GM21390 (cell line): ENCODE results near the gene RNPS1.
"Not testable (repeated sequence)": the region's sequence is repeated elsewhere in the genome, so short reads cannot be mapped to it uniquely, and the experiment has no call there.

Experiments used
- ATAC-seq: cut with Tn5 transposase; IDR thresholded peaks from one replicate; pipeline ENCODE4 v1.9.1; 2021; ENCODE audit not compliant: unreplicated experiment

Gene RNPS1

DNA sequence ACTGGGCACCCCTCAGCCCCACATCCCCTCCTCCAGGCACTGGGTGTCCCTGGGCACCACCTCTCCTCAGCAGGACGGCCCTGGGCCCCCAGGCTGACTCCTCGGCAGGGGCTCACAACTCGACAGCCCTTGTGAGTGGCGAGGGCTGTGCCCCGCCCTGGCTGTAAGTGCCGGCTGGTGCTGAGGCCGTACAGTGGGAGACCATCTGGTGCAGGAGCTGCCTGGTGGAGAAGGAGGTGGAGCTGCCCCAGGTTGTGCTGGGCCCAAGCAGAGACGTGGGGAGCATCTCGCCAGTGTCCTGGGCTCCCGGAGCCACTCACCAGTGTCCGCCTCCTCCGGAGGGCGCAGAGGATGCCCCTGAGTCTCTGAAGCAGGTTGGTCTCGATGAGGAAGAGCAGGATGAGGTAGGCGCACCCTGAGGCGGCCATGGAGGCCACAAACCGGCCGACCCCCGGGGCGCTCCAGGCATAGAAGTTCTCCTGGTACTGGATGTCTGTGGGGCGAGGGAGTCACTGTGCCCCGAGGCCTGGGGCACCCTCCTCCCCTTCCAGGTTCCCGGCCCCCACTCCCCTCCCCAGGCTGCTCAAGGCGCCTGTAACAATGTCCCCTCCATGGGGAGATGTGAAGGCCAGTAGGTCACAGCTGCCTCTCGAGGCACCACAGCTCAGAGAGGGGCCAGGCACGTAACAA, 15.1 kb upstream of the RNPS1 start:
- ATAC-seq, result no peak

DNA sequence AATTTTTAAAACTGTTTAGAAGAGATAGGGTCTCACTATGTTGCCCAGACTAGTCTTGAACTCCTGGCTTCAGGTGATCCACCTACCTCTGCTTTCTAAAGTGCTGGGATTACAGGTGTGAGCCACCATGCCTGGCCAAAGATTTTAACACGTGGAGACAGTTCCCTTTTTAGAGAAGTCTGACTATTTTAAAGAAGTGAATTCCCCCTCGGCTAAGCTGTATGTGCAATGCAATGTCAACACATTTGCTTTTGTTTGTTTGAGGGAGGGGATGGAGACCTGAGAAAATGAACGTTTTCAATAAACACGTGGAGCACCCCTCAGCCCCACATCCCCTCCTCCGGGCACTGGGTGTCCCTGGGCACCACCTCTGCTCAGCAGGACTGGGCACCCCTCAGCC, 14.3 kb upstream of the RNPS1 start:
- no peak for ATAC-seq

DNA sequence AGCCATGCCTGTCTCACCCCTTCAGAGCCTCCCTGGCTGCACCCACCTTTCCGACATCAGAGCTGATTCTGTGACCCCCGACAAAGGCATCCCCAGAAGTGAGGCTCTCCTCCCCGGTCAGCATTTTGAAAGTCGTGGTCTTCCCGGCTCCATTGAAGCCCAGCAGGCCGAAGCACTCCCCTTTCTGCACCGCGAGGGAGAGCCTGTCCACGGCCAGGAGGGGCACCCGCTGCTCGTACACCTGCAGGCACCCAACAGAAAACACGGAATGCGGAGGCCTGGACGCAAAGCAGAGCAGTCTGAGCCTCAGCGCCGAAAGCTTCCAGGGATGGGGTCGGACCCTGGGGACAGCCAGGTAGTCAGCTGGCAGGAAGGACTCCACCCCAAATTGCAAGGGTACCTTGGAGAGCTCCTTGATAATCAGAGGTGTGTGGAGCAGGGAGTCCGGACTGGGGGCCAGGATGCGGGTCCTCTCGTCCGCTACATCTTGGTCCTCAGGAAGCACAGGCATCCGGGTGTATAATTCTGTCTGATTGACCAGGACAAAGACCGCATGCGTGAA, 13.1 kb upstream of the RNPS1 start:
- no peak for ATAC-seq

DNA sequence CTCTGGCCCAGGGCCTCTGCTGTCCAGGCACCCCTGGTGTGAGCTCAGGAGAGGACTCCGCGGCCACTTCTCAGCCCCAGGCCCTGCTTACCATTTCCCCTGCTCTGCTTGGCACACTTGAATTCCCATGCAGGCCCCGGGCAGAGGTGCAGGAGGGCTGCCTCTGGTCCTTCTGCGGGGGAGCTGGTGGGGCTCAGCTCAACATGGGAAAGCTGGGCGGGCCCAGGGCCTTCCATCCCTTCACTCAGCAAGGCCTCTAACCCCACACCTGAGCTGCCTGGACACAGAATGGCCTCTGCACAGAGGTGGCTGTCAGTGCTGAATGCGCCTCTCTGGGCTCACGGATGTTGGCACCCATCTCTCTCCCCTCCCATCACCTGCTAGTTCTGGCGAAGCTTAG, 12.5 kb upstream of the RNPS1 start:
- ATAC-seq, result no peak

- no peak for ATAC-seq
These were observed 11.3 kb upstream of the RNPS1 start for GRCh38 chr16:2278956-2279800.

DNA sequence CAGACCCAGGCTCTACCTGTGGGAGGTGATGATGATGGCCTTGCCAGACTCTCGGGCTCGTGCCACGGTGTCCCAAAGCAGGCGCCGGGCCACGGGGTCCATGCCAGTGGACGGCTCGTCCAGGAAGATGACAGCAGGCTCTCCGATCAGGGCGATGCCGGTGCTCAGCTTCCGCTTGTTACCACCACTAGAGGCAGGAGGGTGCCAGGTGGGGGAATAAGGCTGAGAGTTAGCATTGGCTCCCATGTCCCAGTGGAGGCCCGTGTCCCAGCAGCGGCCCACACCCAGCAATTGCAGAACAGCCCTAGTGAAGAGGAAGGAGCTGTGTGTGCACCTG, 10.3 kb upstream of the RNPS1 start:
- no peak for ATAC-seq

- no peak for ATAC-seq
These were observed 9.7 kb upstream of the RNPS1 start for GRCh38 chr16:2277466-2278271.

- ATAC-seq, result no peak
These were observed 8.7 kb upstream of the RNPS1 start for GRCh38 chr16:2276368-2277195.

DNA sequence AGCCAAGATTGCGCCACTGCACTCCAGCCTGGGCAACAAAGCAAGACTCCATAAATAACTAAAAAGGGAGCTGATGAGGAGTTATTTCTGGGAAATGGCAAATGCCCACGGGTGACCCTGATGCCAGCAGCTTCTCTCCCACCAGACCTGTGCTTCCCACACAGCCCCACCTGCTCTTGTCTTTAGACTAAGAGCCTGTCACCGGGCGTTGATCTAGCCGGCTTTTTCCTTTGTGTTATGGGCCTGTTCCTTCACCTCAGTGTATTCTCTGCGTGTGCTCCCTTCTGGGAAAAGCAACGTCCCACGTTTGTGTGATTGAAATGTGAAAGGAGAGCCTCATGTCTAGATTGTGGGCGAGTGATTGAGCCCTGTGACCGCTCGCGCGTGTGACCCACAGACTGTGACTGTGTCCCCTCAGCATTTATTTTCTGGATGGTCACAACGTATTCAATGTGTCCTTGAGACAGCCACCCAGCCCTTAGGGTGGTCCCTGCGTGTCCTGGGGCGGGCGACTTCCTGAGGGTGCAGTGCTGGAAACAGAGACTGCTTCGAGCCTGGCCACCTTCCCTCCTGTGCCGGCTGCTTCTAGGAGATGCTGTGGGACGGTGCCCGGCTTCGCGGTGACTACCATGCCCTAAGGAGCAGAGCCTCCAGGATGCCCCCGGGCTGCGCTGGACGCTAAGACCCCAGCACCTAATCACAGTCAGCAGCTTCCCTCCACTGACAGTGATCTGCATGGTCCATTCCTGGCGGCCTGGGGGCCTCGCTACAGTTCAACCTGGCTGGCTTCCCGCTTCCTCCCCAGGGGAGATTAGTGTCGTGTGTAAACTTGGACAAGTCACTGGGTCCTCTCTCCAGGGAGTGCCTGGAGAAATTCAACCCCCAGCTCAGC, 7.8 kb upstream of the RNPS1 start:
- no peak for ATAC-seq

DNA sequence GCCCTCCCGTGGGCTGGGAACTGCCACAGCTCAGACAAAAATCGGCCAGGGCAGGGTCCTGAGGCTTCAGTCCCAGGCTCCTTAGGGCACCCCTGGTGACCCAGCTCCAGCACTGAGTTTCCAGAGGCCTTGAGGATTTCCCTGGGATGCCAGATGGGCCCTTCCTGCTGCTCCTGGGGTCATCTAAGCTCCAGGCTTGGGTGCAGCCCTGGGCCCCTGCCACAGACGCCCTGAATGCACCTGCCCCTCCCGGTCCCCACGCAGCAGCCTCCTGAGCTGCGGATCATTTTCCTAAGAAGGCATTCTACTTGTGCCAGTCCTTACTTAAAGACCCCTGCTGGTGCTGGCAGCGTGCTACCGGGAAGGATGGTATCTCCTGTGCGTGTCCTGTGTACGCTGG, 6.0 kb upstream of the RNPS1 start:
- no peak for ATAC-seq

DNA sequence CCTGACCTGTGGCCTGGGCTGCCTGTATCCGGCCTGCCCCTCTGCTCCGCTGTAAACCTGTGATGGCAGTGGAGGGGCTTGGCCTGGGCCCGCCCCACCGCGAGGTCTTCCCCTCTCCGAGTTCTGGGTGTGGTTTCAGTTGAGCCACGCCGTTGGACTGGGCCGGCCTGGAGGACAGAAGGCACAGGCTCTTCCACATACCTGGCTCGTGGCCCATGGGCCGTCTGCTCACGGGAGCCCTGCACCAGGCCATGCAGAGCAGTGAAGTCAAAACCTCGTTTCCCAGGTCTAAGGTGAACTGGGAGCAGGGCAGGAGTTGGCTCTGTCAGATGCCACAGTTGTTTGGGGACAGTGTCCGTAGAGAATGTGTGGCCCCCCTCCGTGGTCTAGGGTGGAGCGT, 5.6 kb upstream of the RNPS1 start:
- no peak for ATAC-seq

DNA sequence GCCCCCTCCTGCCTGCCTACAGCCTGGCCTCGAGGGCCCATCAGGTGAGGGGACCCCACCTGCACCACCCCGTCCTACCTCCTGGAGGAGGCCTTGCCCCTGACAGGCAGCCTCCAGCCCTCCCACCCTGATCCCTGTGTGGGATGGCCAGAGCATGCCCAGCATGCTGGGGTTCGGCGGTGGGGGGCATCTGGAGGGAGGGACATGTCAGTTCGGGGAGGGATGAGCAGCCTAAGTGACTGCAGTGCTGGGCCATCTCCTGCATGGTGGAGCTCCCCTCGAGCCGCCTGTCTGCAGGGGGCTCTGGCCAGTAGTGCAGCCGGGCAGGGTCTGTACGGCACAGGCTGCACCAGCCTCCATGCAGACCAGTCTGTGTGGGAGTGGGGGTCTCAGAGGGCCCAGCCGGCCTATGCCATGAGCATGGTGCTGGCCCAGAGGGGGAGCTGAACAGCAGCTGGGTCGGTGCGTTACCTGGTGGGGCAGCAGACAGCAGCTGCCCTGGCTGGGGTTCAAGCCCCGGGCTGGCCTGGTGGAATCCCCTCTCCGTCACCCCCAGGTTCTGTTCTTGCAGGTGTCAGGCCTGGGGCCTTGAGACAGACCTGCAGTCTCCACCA, 4.0 kb upstream of the RNPS1 start:
- no peak for ATAC-seq

GRCh38 chr16:2270588-2271470, 2.9 kb upstream of the RNPS1 start:
- ATAC-seq, result no peak

- no peak for ATAC-seq
These were observed 2.1 kb upstream of the RNPS1 start for GRCh38 chr16:2270070-2270462.

DNA sequence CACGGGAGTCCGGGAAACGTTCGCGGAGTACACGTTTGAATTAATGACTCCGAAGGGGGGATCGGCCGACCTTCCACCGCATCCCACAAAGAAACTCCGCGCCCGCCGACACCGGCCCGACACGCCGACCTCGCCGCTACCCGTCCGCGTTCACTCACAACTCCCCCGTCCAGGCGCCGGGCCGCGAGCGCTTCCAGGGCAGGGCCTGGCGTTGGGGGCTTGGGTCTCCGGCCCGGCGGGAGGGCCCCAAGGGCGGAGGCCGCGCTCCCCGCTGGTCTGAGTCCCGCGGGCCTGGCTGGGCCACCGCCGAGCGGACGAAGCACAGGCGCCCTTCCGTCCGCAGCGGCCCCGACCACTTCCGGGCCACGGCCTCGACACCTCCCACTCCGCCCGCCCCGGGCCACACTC, 417 bp downstream of the RNPS1 start:
- peak; percentile 46 for ATAC-seq

GRCh38 chr16:2266887-2267286, 1.0 kb downstream of the RNPS1 start:
- not testable (repeated sequence) for ATAC-seq

DNA sequence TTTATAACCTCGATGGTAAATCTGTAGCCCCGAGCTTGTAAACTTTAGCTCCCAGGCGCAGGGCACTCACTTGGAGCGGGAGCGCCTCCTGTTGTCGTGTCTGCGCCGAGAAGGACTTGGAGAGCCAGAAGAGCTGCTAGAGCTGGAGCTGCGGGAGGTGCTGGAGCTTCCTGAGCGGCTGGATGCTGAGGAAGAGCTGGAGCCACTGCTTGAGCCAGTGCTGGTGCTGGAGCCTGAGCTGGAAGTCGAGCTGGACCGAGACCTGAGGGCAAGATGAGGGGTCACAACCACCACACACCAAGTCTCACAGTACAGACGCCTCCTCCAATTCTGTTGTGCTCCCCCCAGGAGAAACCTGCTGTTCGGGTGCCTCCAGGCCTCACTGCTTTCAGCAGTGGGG, 4.9 kb downstream of the RNPS1 start:
- not testable (repeated sequence) for ATAC-seq

- no peak for ATAC-seq
These were observed 7.7 kb downstream of the RNPS1 start for GRCh38 chr16:2260250-2260649.
